Memory B cell (primary cell): Measurements from ENCODE around the gene USP35.
"Not testable (repeated sequence)": the region's sequence is repeated elsewhere in the genome, so short reads cannot be mapped to it uniquely, and the experiment has no call there.

Experiments
- ATAC-seq: fragments of 150-1000 bp; cut with Tn5 transposase; 2 replicates; pipeline ENCODE4 v1.10.0; 2021; ENCODE audit warnings: low read depth, mild to moderate bottlenecking, moderate library complexity
- DNase-seq, 2 donors: peaks; one replicate each; pipeline ENCODE4 v3.0.0; 2022; ENCODE audit warnings: low spot score in 2 of 2
- H3K27ac Mint-ChIP-seq: one replicate; pipeline ENCODE4 v1.8.0; 2022; ENCODE audit warnings: mild to moderate bottlenecking, moderate library complexity, mixed read lengths
- H3K27me3 Mint-ChIP-seq: one replicate; pipeline ENCODE4 v1.8.0; 2022; ENCODE audit warnings: mixed read lengths
- H3K36me3 Mint-ChIP-seq: one replicate; pipeline ENCODE4 v1.8.0; 2022; ENCODE audit warnings: mild to moderate bottlenecking, mixed read lengths
- H3K4me1 Mint-ChIP-seq: one replicate; pipeline ENCODE4 v1.8.0; 2022; ENCODE audit warnings: mixed read lengths
- H3K4me3 Mint-ChIP-seq: one replicate; pipeline ENCODE4 v1.8.0; 2022; ENCODE audit warnings: mild to moderate bottlenecking, moderate library complexity, mixed read lengths
- H3K9me3 Mint-ChIP-seq: one replicate; pipeline ENCODE4 v1.8.0; 2022; ENCODE audit warnings: mixed read lengths

USP35 gene

GRCh38 chr11:78160557-78160956, 28.2 kb upstream of the USP35 start:
- no peaks in the 10 kb centered on the region for H3K27me3 Mint-ChIP-seq
- no peaks in the 10 kb centered on the region for H3K36me3 Mint-ChIP-seq
- no peak overlapping the region for H3K27ac Mint-ChIP-seq
- no peak overlapping the region for H3K4me3 Mint-ChIP-seq
- H3K4me1 Mint-ChIP-seq: no peaks in the 10 kb centered on the region
- no peaks in the 10 kb centered on the region for H3K9me3 Mint-ChIP-seq
- ATAC-seq (no peak), DNase-seq (no peak)

DNA sequence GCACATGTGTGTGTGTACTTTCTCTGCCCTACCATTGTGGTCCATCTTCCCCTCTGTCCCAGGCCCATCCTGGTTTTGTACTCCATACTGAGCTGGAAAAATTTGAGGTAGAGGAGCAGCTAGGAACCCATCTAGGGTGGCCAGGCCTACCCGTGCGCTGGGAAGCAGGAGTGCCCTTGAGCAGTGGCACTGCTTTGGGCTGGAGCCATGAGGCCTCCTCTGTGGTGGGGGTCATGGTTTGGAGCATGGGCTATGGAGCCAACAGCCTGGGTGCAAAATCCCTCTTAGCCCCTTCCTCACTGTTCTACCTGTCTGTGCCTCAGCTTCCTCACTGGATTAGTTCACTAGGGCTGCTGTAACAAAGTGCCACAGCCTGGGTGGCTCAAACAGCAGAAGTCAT, 27.4 kb upstream of the USP35 start:
- no peak overlapping the region for H3K4me3 Mint-ChIP-seq
- ATAC-seq (no peak), DNase-seq (no peak)
- no peaks in the 10 kb centered on the region for H3K9me3 Mint-ChIP-seq
- no peak overlapping the region for H3K27ac Mint-ChIP-seq
- H3K4me1 Mint-ChIP-seq: no peaks in the 10 kb centered on the region
- H3K27me3 Mint-ChIP-seq: no peaks in the 10 kb centered on the region
- no peaks in the 10 kb centered on the region for H3K36me3 Mint-ChIP-seq

DNA sequence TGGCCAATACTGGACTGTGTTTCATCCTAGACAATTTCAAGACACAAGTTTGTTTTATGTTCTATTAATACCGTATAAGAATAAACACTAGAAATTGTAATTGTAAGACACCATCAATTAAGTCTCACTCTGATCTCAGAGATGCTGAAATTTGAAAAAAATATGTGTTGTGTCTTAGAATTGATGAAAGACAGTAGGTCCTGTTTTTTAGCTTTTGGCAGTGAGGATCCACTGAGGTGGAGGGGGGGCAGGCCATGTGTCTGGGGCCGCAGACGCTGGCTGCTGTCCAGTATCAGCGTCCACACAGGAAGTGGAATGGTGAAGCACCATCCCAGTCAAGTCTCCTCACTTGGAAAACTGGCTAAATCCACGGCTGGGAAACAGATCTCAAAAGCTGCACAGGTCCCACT, 26.8 kb upstream of the USP35 start:
- H3K4me1 Mint-ChIP-seq: no peaks in the 10 kb centered on the region
- H3K9me3 Mint-ChIP-seq: no peaks in the 10 kb centered on the region
- H3K4me3 Mint-ChIP-seq: no peak overlapping the region
- no peak for DNase-seq
- no peaks in the 10 kb centered on the region for H3K27me3 Mint-ChIP-seq
- H3K27ac Mint-ChIP-seq: no peak overlapping the region
- H3K36me3 Mint-ChIP-seq: no peaks in the 10 kb centered on the region
- no peak for ATAC-seq

- H3K4me3 Mint-ChIP-seq: no peak overlapping the region
- H3K27ac Mint-ChIP-seq: no peak overlapping the region
- no peaks in the 10 kb centered on the region for H3K4me1 Mint-ChIP-seq
- no peaks in the 10 kb centered on the region for H3K27me3 Mint-ChIP-seq
- no peak for DNase-seq
- H3K36me3 Mint-ChIP-seq: no peaks in the 10 kb centered on the region
- no peaks in the 10 kb centered on the region for H3K9me3 Mint-ChIP-seq
- ATAC-seq: no peak
Observed at GRCh38 chr11:78163828-78164227, 24.9 kb upstream of the USP35 start.

DNA sequence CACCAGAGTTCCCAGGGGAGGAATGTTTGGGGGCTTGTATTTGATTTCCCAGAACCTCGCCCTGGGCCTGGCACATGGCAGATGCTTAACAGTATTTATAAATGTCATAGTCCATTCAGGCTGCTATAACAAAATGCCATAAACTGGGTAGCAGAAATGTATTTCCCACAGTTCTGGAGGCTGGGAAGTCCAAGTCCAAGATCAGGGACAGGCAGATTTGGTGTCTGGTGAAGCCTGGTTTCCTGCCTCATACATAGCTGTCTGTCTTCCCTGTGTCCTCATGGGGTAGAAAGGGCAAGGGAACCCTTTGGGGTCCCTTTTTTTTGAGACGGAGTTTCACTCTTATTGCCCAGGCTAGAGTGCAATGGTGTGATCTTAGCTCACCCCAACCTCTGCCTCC, 24.2 kb upstream of the USP35 start:
- no peaks in the 10 kb centered on the region for H3K27me3 Mint-ChIP-seq

DNA sequence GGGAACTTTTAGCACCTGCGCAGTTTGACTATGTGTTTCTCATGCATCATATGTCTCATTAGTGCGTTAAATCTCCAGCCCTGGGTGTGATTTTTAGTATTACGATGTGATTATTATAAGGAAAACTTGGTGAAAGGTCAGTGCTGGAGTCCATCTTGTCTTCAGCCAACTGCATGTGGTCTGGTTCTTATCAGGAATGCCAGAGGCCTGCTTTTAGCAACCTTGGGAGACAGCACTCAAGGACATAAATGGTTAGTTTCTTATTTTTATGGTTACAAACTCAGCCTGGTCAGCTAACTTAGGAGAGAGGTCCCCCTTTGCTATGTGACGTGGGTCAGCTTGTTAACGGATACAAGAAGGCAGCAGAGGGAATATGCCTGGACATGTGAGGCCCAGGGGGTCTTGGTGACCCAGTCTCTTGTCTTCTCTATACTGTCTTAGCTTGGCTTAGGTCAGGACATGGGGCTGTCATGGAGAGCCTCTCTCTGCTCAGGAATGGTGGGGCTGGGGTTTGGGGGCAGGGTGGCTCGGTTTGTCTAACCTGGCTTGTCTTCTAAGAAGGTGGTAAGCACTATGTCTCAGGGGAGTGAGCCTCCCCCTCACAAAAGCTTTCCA, 21.8 kb upstream of the USP35 start:
- Mint-ChIP-seq H3K27me3 (no peaks in the 10 kb centered on the region), H3K9me3 (no peaks in the 10 kb centered on the region), H3K27ac (no peak overlapping the region), H3K36me3 (no peaks in the 10 kb centered on the region), H3K4me1 (no peaks in the 10 kb centered on the region), H3K4me3 (no peak overlapping the region)
- no peak for DNase-seq
- ATAC-seq: no peak

More for the DNA sequence above, 24.2 kb upstream of the USP35 start:
- Mint-ChIP-seq H3K4me1 (no peaks in the 10 kb centered on the region), H3K27ac (no peak overlapping the region), H3K4me3 (no peak overlapping the region), H3K36me3 (no peaks in the 10 kb centered on the region), H3K9me3 (no peaks in the 10 kb centered on the region)
- DNase-seq (no peak), ATAC-seq (no peak)

DNA sequence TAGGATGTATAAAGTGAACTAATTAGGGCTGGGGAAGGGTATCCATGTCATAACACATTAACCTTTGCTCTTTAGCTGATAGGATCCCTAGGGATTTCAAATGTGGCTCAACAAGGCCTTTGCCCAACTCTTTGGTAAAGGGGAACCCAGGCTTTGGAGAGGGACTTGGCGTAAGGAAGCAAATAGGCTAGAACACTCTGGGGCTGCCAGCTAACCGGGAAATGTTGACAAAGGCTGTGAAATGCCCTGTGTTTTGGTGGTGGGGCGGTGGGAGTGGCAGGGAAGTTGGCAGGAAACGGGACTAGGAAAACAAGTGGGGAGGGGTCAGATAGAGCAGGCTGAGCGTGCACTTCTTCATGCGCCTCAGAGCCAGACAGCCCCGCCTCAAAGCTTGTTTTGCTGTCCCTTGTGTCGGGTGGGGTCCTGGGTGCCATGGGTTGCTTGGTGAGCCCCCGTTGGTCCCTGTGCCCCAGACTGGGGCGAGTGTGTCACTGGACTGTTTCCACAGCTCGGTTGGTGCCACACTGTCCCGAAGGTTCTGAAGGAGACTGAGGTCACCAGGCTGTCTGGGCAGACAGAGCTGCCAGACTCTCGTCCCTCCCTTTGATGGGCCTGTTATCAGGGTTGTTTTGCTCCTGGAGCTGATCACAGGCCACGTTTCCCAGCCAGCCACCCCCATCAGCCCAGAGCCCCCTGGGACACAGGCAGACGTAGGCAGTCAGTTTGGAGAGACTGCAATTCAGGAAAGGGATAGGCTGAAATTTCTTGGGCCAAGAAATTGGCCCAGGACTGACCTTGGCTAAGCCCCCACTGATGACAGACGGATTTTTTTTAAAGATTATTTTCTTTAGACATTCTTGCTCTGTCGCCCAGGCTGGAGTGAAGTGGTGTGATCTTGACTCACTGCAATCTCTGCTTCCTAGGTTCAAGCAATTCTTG, 19.9 kb upstream of the USP35 start:
- H3K27ac Mint-ChIP-seq: no peak overlapping the region

GRCh38 chr11:78170413-78170812, 18.3 kb upstream of the USP35 start:
- ATAC-seq: no peak
- H3K9me3 Mint-ChIP-seq: no peaks in the 10 kb centered on the region
- H3K4me3 Mint-ChIP-seq: no peak overlapping the region
- no peak for DNase-seq
- peaks cover 11% of the 10 kb centered on the region for H3K36me3 Mint-ChIP-seq
- no peaks in the 10 kb centered on the region for H3K27me3 Mint-ChIP-seq
- H3K4me1 Mint-ChIP-seq: no peaks in the 10 kb centered on the region
- H3K27ac Mint-ChIP-seq: no peak overlapping the region

More for the DNA sequence above, 19.9 kb upstream of the USP35 start:
- peaks cover 8% of the 10 kb centered on the region for H3K36me3 Mint-ChIP-seq
- DNase-seq (no peak), ATAC-seq (no peak)
- H3K27me3 Mint-ChIP-seq: no peaks in the 10 kb centered on the region
- no peaks in the 10 kb centered on the region for H3K4me1 Mint-ChIP-seq
- no peaks in the 10 kb centered on the region for H3K9me3 Mint-ChIP-seq
- H3K4me3 Mint-ChIP-seq: no peak overlapping the region

- Mint-ChIP-seq H3K27me3 (no peaks in the 10 kb centered on the region), H3K4me3 (no peak overlapping the region), H3K9me3 (no peaks in the 10 kb centered on the region), H3K27ac (no peak overlapping the region), H3K4me1 (no peaks in the 10 kb centered on the region), H3K36me3 (peaks cover 11% of the 10 kb centered on the region)
- no peak for ATAC-seq
- no peak for DNase-seq
Observed at GRCh38 chr11:78170874-78171549, 17.7 kb upstream of the USP35 start.

GRCh38 chr11:78171951-78172350, 16.8 kb upstream of the USP35 start:
- Mint-ChIP-seq H3K9me3 (peaks cover 2% of the 10 kb centered on the region), H3K4me3 (no peak overlapping the region), H3K27ac (no peak overlapping the region), H3K4me1 (no peaks in the 10 kb centered on the region), H3K27me3 (no peaks in the 10 kb centered on the region), H3K36me3 (peaks cover 15% of the 10 kb centered on the region)
- ATAC-seq: no peak
- DNase-seq: no peak

- H3K27me3 Mint-ChIP-seq, H3K27ac Mint-ChIP-seq, H3K4me3 Mint-ChIP-seq, H3K4me1 Mint-ChIP-seq, DNase-seq, ATAC-seq, H3K9me3 Mint-ChIP-seq: not testable (repeated sequence)
- peaks cover 19% of the 10 kb centered on the region for H3K36me3 Mint-ChIP-seq
Observed at GRCh38 chr11:78175862-78176261, 12.9 kb upstream of the USP35 start.

DNA sequence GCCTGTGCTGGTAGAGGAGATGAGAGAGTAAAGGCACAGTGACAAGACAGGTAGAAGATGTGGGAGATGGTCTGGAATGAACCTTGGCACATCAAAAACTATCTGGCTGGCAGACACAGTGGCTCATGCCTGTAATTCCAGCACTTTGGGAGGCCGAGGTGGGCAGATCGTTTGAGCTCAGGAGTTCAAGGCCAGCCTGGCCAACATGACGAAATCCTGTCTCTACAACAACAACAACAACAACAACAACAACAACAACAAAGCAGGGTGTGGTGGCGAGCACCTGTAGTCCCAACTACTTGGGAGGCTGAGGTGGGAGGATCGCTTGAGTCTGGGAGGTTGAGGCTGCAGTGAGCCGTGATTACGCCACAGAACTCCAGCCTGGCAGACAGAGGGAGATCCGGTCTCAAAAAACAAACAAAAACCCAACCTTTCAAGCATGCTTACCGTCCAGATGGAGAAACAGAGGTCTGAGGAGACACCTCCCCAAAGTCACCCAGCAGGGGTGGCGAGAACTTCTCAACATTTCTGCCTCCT, 12.0 kb upstream of the USP35 start:
- no peak overlapping the region for H3K27ac Mint-ChIP-seq
- ATAC-seq (no peak), DNase-seq (no peak)
- peaks cover 7% of the 10 kb centered on the region for H3K4me1 Mint-ChIP-seq
- peaks cover 6% of the 10 kb centered on the region for H3K9me3 Mint-ChIP-seq
- H3K4me3 Mint-ChIP-seq: no peak overlapping the region
- H3K27me3 Mint-ChIP-seq: no peaks in the 10 kb centered on the region
- peaks cover 21% of the 10 kb centered on the region for H3K36me3 Mint-ChIP-seq

GRCh38 chr11:78177216-78177615, 11.5 kb upstream of the USP35 start:
- no peak overlapping the region for H3K27ac Mint-ChIP-seq
- peaks cover 21% of the 10 kb centered on the region for H3K36me3 Mint-ChIP-seq
- no peak for ATAC-seq
- no peak overlapping the region for H3K4me3 Mint-ChIP-seq
- H3K4me1 Mint-ChIP-seq: peaks cover 7% of the 10 kb centered on the region
- no peak for DNase-seq
- H3K9me3 Mint-ChIP-seq: peaks cover 6% of the 10 kb centered on the region
- H3K27me3 Mint-ChIP-seq: no peaks in the 10 kb centered on the region

DNA sequence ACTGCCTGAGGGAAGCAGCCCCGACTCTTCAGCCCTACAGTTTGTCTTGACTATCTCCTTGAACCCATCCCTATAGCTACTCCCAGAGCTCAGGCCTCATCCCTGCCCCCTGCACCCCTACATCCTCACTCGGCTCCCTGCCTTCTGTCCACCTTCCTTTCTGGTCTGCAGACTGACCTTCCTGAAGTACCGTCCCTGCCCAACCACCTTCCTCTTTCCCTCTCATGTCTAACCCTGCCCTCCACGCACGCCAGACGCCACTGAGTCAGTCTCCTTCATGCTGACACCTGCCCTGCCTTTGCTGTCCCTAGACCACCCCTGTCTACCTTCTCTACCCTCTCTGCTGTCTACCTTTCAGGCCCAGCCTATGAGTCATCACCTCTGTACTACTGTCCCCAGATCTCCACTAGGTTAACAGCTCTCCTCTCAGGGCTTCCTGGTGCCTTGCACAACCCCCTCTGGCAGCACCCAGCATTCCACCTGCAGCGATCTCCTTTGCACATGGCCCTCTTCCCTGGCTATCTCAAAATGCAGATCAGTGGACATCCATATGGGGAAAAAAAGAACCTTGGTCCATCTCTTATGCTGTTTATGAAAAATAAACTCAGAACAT, 9.2 kb upstream of the USP35 start:
- DNase-seq (no peak), ATAC-seq (no peak)
- Mint-ChIP-seq H3K27ac (no peak overlapping the region), H3K9me3 (peaks cover 6% of the 10 kb centered on the region), H3K4me3 (no peak overlapping the region), H3K36me3 (peaks cover 11% of the 10 kb centered on the region), H3K4me1 (peaks cover 9% of the 10 kb centered on the region), H3K27me3 (no peaks in the 10 kb centered on the region)
